Caco-2 (cell line): ENCODE results near the gene ACIN1. TPM values are rescaled to one million over a fixed set of nuclear protein-coding genes. Genes with fewer than 3 reads are reported as not detected.

Experiments
- BruUV-seq: library from RNA; stranded (reverse); fragments of 400-500 nt; replicated peaks from 2 replicates; lab custom pipeline; 2021; lab: Mats Ljungman, UMichigan
- CTCF ChIA-PET: fragments of 300-600 bp; sonication (Branson Sonifier 250); formaldehyde crosslinking; loops from one replicate; lab custom pipeline; 2022; ENCODE audit warnings: antibody characterized with exemption; lab: Charles Lee
- POLR2A ChIA-PET: fragments of 300-600 bp; sonication (Branson Sonifier 250); formaldehyde crosslinking; loops from one replicate; lab custom pipeline; 2022; ENCODE audit warnings: antibody characterized with exemption; lab: Charles Lee
- DNase-seq, 2 experiments: peaks; one replicate each; pipeline versions ENCODE4 v3.0.0 to v3.0.0-alpha.2; 2020 to 2022
- H3K27me3 ChIP-seq: replicated peaks from 2 replicates; pipeline ENCODE4 v1.6.0; 2011; ENCODE audit warnings: low read length; ENCODE audit not compliant: control insufficient read depth, insufficient read depth
- H3K36me3 ChIP-seq: 2 replicates; pipeline ENCODE4 v1.5.1; 2011; ENCODE audit warnings: low read length; ENCODE audit not compliant: control insufficient read depth, insufficient read depth
- H3K4me1 ChIP-seq: fragments of 250-450 bp; sonication (Bioruptor Pico); 2 replicates; pipeline ENCODE4 v1.5.1; 2020; ENCODE audit warnings: mild to moderate bottlenecking
- H3K4me3 ChIP-seq: 2 replicates; pipeline ENCODE4 v1.5.1; 2011; ENCODE audit warnings: low read depth, mild to moderate bottlenecking, control low read depth, low read length
- H3K9me3 ChIP-seq: fragments of 250-450 bp; sonication (Bioruptor Pico); 2 replicates; pipeline ENCODE4 v1.5.1; 2020; ENCODE audit warnings: mild to moderate bottlenecking, moderate library complexity
- H3K27ac Mint-ChIP-seq: one replicate; pipeline ENCODE4 v1.8.0; 2022; ENCODE audit warnings: mixed read lengths; ENCODE audit not compliant: unreplicated experiment
- H3K27me3 Mint-ChIP-seq: one replicate; pipeline ENCODE4 v1.8.0; 2022; ENCODE audit warnings: mixed read lengths; ENCODE audit not compliant: insufficient read depth, unreplicated experiment
- H3K36me3 Mint-ChIP-seq: one replicate; pipeline ENCODE4 v1.8.0; 2022; ENCODE audit warnings: mild to moderate bottlenecking, mixed read lengths; ENCODE audit not compliant: insufficient read depth, unreplicated experiment
- H3K4me1 Mint-ChIP-seq: one replicate; pipeline ENCODE4 v1.8.0; 2022; ENCODE audit warnings: low read depth, mixed read lengths; ENCODE audit not compliant: unreplicated experiment
- H3K4me3 Mint-ChIP-seq: one replicate; pipeline ENCODE4 v1.8.0; 2022; ENCODE audit warnings: mild to moderate bottlenecking, moderate library complexity, mixed read lengths; ENCODE audit not compliant: unreplicated experiment
- H3K9me3 Mint-ChIP-seq: one replicate; pipeline ENCODE4 v1.8.0; 2022; ENCODE audit warnings: mixed read lengths; ENCODE audit not compliant: unreplicated experiment
- intact Hi-C: fragments of 100-400 bp; cut with micrococcal nuclease; formaldehyde crosslinking; loops from one replicate; pipeline ENCODE4 v1.10.0; 2022; ENCODE audit not compliant: unreplicated experiment
- total RNA-seq: library from RNA; stranded (reverse); gene quantifications from 2 replicates; pipeline ENCODE4 v1.2.3, GENCODE V29; 2022
- TF ChIP-seq, protein P1 (sequence below), 2 experiments: fragments of 200-600 bp in 1 of 2; IDR thresholded peaks; 1 replicate in 1 of 2; 2 replicates in 1 of 2; pipeline versions ENCODE4 v1.5.1 to v1.8.0; 2011 to 2022; ENCODE audit warnings: antibody characterized with exemption in 1 of 2, control low read depth in 1 of 2, inconsistent platforms in 1 of 2, low read depth in 1 of 2, low read length in 1 of 2, mild to moderate bottlenecking in 1 of 2, moderate library complexity in 1 of 2; ENCODE audit not compliant: insufficient read depth in 1 of 2, severe bottlenecking in 1 of 2, unreplicated experiment in 1 of 2

ACIN1 gene
- total RNA-seq, 1 experiment from 2014 or later, result 193 TPM

DNA sequence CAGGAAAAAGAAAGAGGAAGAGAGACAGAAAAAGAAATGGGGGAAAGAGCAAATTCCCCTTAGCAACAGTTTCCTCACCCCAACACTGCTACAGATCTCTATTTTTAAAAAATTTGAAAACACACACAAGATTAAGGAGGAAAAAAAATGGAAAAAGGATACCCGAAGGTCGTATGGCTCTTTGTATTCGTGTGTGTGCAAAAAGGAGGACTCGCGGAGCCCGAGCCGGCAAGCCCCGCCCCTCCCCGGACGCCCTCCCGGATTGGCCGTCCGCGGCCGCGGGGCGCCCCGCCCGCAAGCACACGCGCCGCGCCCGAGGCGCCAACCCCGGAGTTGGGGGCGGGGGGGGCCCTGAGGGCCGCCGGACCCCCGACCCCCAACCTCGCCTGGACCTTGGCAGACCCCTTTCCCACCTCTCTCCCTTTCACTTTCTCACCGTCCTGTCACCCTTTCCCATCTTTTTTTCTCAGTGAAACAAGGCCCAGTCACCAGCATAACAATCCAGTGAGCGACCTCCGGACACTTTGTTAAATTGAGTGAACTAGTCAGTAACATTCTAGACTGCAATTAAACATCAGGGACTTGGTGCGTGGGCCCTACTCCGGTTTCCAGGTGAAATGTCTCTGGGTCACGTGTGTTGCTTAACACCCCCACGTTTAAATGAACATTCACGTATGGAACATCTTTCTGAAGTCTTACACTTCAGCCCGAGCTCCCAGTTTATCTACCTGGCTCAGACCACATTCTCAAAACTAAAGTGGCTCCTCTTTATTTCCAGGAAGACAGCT lies 84.8 kb downstream of the ACIN1 start, which contains the start of gene C14orf93:
Gene C14orf93 (minus strand): TSS at position 205 of the 788 bp plus-strand sequence. CDS start 11,120 bp downstream, outside the sequence.
- H3K36me3 Mint-ChIP-seq, result peaks cover 21% of the 10 kb centered on the region
- no TSS peak for BruUV-seq
- peaks cover 10% of the 10 kb centered on the region for H3K4me1 Mint-ChIP-seq
- H3K4me3 Mint-ChIP-seq, result peak within 1 kb of the TSS; percentile 87
- H3K27ac Mint-ChIP-seq, result peak within 1 kb of the TSS; percentile 76
- no peaks in the 10 kb centered on the region for H3K9me3 Mint-ChIP-seq
- POLR2A ChIA-PET, result no interaction called here
- CTCF ChIA-PET, result interaction anchor here (0.6 kb wide), 1 partner anchor 28 kb away, joined by 3 read pairs; the partner anchor contains the start of gene AJUBA
- H3K36me3 ChIP-seq, result no peaks in the 10 kb centered on the region
- H3K4me1 ChIP-seq, result peaks cover 11% of the 10 kb centered on the region
- TF ChIP-seq, protein P1, sequence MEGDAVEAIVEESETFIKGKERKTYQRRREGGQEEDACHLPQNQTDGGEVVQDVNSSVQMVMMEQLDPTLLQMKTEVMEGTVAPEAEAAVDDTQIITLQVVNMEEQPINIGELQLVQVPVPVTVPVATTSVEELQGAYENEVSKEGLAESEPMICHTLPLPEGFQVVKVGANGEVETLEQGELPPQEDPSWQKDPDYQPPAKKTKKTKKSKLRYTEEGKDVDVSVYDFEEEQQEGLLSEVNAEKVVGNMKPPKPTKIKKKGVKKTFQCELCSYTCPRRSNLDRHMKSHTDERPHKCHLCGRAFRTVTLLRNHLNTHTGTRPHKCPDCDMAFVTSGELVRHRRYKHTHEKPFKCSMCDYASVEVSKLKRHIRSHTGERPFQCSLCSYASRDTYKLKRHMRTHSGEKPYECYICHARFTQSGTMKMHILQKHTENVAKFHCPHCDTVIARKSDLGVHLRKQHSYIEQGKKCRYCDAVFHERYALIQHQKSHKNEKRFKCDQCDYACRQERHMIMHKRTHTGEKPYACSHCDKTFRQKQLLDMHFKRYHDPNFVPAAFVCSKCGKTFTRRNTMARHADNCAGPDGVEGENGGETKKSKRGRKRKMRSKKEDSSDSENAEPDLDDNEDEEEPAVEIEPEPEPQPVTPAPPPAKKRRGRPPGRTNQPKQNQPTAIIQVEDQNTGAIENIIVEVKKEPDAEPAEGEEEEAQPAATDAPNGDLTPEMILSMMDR (IDR thresholded peaks at IDR 0.05; ENCODE audit: insufficient read depth in 1 of 2, low read depth in 1 of 2, low read length in 1 of 2, severe bottlenecking in 1 of 2, unreplicated experiment in 1 of 2), result no peak
- H3K9me3 ChIP-seq, result no peaks in the 10 kb centered on the region
- H3K4me3 ChIP-seq, result peak within 1 kb of the TSS; percentile 49
- no peaks in the 10 kb centered on the region for H3K27me3 Mint-ChIP-seq
- peak; percentile 80 to 88 for DNase-seq
- no peaks in the 10 kb centered on the region for H3K27me3 ChIP-seq
- intact Hi-C loops, result no loop called here

DNA sequence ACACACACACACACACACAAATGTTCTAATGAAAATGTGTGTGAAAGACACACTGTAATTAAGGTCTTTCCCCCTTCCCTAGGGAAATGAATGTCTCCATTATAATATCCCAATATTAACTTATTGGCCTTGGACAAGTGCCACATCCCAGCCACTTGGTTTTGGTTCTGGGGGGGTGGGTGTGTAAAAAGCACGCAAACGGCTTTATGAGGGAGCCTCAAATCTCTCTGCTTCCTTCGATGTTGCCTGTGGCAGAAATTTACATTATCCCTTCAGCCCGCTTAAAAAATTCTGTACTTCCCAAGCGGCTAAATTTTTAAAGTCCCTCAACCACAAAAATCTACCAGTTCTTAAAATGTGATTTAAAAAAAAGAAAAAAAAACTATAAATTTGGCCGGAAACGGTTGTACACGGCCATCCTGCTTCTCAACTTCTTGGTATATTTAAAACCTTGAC lies 85.4 kb downstream of the ACIN1 start:
- H3K27ac Mint-ChIP-seq, result peak overlapping the region; percentile 76
- TSS peak; percentile 82 for BruUV-seq
- Histone ChIP-seq H3K4me1 (peaks cover 14% of the 10 kb centered on the region), H3K9me3 (no peaks in the 10 kb centered on the region), H3K27me3 (no peaks in the 10 kb centered on the region), H3K36me3 (no peaks in the 10 kb centered on the region), H3K4me3 (peak overlapping the region; percentile 49)
- ChIA-PET CTCF (interaction anchor here (1.3 kb wide), 1 partner anchor 23 kb away, joined by 3 read pairs; no protein-coding TSS in a partner anchor), POLR2A (no interaction called here)
- TF ChIP-seq, protein P1 (IDR thresholded peaks at IDR 0.05; ENCODE audit: insufficient read depth in 1 of 2, low read depth in 1 of 2, low read length in 1 of 2, severe bottlenecking in 1 of 2, unreplicated experiment in 1 of 2), result no peak
- H3K4me3 Mint-ChIP-seq, result peak overlapping the region; percentile 87
- peaks cover 21% of the 10 kb centered on the region for H3K36me3 Mint-ChIP-seq
- intact Hi-C loops, result no loop called here
- H3K9me3 Mint-ChIP-seq, result no peaks in the 10 kb centered on the region
- DNase-seq, result no peak
- no peaks in the 10 kb centered on the region for H3K27me3 Mint-ChIP-seq
- H3K4me1 Mint-ChIP-seq, result peaks cover 15% of the 10 kb centered on the region

GRCh38 chr14:23008831-23009230 lies 86.1 kb downstream of the ACIN1 start:
- Mint-ChIP-seq H3K9me3 (no peaks in the 10 kb centered on the region), H3K4me1 (peaks cover 15% of the 10 kb centered on the region), H3K27ac (no peak overlapping the region), H3K36me3 (peaks cover 21% of the 10 kb centered on the region), H3K4me3 (peak overlapping the region; percentile 15), H3K27me3 (no peaks in the 10 kb centered on the region)
- intact Hi-C loops, result no loop called here
- CTCF ChIA-PET, result interaction anchor here (0.6 to 1.3 kb wide), 2 partner anchors 22 to 76 kb away, joined by 3 to 4 read pairs; no protein-coding TSS in a partner anchor
- no peaks in the 10 kb centered on the region for H3K27me3 ChIP-seq
- TF ChIP-seq, protein P1 (IDR thresholded peaks at IDR 0.05; ENCODE audit: insufficient read depth in 1 of 2, low read depth in 1 of 2, low read length in 1 of 2, severe bottlenecking in 1 of 2, unreplicated experiment in 1 of 2), result no peak
- peaks cover 14% of the 10 kb centered on the region for H3K4me1 ChIP-seq
- POLR2A ChIA-PET, result interaction anchor here (0.6 kb wide), 1 partner anchor 25 kb away, joined by 3 read pairs; no protein-coding TSS in a partner anchor
- no peaks in the 10 kb centered on the region for H3K9me3 ChIP-seq
- no peak for DNase-seq
- BruUV-seq, result no TSS peak
- no peaks in the 10 kb centered on the region for H3K36me3 ChIP-seq
- H3K4me3 ChIP-seq, result peak overlapping the region; percentile 49; the same call in 1 of the 2 replicates
